Colonic mucosa (tissue), 4 donors: ENCODE results near the gene CORO2B. TPM values are rescaled to one million over a fixed set of nuclear protein-coding genes. Genes with fewer than 3 reads are reported as not detected.

Source experiments
- DNase-seq: peaks from one replicate; pipeline ENCODE4 v3.0.0-alpha.2; 2020
- H3K27ac ChIP-seq: fragments of 200-600 bp; one replicate; pipeline ENCODE4 v1.8.0; 2021
- H3K27me3 ChIP-seq: fragments of 200-600 bp; one replicate; pipeline ENCODE4 v1.8.0; 2021
- H3K36me3 ChIP-seq: fragments of 200-600 bp; one replicate; pipeline ENCODE4 v1.8.0; 2021
- H3K4me1 ChIP-seq: fragments of 200-600 bp; one replicate; pipeline ENCODE4 v1.8.0; 2021; ENCODE audit warnings: mild to moderate bottlenecking
- H3K4me3 ChIP-seq: fragments of 200-600 bp; one replicate; pipeline ENCODE4 v1.8.0; 2021
- H3K9ac ChIP-seq, 2 donors: one replicate each; pipeline ENCODE4 v1.7.0; 2013; ENCODE audit warnings: control low read depth in 2 of 2, low read depth in 2 of 2, low read length in 2 of 2
- H3K9me3 ChIP-seq: fragments of 200-600 bp; one replicate; pipeline ENCODE4 v1.8.0; 2021
- intact Hi-C: fragments of 100-400 bp; cut with DNase I; formaldehyde crosslinking; loops from one replicate; pipeline ENCODE4 v1.14.1; 2022
- total RNA-seq, 2 donors: library from RNA; stranded (reverse); fragmentation: NEBNext Ultra II Directional in 1 of 2; extraction: Animal tissue kit (Norgen Biotek cat#: 25700) in 1 of 2; gene quantifications; one replicate each; pipeline ENCODE4 v1.2.1, GENCODE V29; 2021
- TF ChIP-seq, protein P1 (sequence below): fragments of 200-600 bp; IDR thresholded peaks from one replicate; pipeline ENCODE4 v1.8.0; 2022; ENCODE audit warnings: antibody characterized with exemption, mild to moderate bottlenecking
- donor health status: healthy.
- donor health status: DM: no; HTN: no; CAD: no.
- donor health status: DM: no; HTN: no; CAD: no.

CORO2B gene
- total RNA-seq, 2 donors from 2014 or later = 0.77 to 1.2 TPM

DNA sequence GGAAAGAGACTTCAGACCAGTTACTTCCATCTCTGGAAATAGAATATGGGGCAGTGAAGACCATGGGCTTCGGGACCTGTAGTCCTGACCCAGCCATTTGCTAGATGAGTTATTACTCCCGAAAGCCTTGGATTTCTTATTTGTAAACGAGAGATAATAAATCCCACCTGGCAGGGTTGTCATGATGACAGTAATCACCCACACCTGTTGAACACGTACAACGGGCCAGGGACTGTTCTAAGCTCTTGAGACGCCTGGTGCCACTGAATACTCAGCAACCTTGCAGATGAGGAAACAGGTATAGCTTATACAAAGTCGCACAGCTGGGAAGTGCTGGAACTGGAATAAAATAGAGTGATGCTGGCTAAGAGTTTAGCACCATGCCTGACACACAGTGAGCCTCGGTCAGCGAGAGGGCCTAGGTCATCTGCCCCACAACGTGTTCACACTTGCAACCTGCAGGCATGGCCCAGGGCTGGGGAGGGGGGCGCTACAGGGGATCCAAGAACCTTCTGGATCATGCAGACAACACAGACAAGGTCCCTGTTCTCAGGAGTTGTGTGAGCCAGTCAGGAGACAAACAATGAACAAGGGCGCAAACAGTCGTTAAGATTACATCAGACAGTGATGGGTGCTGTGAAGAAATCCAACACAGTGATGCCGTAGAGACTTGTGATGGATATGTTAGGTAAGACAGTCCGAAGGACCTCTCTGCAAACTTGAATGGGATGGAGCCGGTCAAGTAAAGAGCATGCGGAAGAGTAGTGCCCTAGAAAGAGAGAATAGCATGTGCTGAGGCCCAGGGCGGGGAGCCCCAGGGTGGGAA lies 89.2 kb downstream of the CORO2B start:
- Histone ChIP-seq H3K4me3 (no peak overlapping the region), H3K9ac (no peak overlapping the region), H3K4me1 (no peaks in the 10 kb centered on the region), H3K9me3 (no peaks in the 10 kb centered on the region), H3K27me3 (no peaks in the 10 kb centered on the region), H3K36me3 (no peaks in the 10 kb centered on the region), H3K27ac (no peak overlapping the region)
- intact Hi-C loops = no loop called here
- DNase-seq = no peak
- TF ChIP-seq, protein P1, sequence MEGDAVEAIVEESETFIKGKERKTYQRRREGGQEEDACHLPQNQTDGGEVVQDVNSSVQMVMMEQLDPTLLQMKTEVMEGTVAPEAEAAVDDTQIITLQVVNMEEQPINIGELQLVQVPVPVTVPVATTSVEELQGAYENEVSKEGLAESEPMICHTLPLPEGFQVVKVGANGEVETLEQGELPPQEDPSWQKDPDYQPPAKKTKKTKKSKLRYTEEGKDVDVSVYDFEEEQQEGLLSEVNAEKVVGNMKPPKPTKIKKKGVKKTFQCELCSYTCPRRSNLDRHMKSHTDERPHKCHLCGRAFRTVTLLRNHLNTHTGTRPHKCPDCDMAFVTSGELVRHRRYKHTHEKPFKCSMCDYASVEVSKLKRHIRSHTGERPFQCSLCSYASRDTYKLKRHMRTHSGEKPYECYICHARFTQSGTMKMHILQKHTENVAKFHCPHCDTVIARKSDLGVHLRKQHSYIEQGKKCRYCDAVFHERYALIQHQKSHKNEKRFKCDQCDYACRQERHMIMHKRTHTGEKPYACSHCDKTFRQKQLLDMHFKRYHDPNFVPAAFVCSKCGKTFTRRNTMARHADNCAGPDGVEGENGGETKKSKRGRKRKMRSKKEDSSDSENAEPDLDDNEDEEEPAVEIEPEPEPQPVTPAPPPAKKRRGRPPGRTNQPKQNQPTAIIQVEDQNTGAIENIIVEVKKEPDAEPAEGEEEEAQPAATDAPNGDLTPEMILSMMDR = no peak

- Histone ChIP-seq H3K4me1 (peaks cover 2% of the 10 kb centered on the region), H3K9me3 (no peaks in the 10 kb centered on the region), H3K9ac (no peak overlapping the region), H3K36me3 (no peaks in the 10 kb centered on the region), H3K4me3 (no peak overlapping the region), H3K27me3 (no peaks in the 10 kb centered on the region), H3K27ac (no peak overlapping the region)
- intact Hi-C loops = no loop called here
- TF ChIP-seq, protein P1 = no peak
- no peak for DNase-seq
These were observed 90.3 kb downstream of the CORO2B start for GRCh38 chr15:68668926-68669600.

- TF ChIP-seq, protein P1 = no peak
- no peak overlapping the region for H3K4me3 ChIP-seq
- DNase-seq = no peak
- H3K36me3 ChIP-seq = no peaks in the 10 kb centered on the region
- no peaks in the 10 kb centered on the region for H3K9me3 ChIP-seq
- intact Hi-C loops = loop anchor here (5.0 kb wide), 1 partner anchor 95 kb away; the partner anchor contains the start of gene CORO2B
- no peak overlapping the region for H3K9ac ChIP-seq
- no peaks in the 10 kb centered on the region for H3K27me3 ChIP-seq
- no peak overlapping the region for H3K27ac ChIP-seq
- H3K4me1 ChIP-seq = peaks cover 2% of the 10 kb centered on the region
These were observed 93.5 kb downstream of the CORO2B start for GRCh38 chr15:68672251-68672650.

- Histone ChIP-seq H3K9ac (no peak overlapping the region), H3K36me3 (no peaks in the 10 kb centered on the region), H3K4me3 (no peak overlapping the region), H3K27me3 (no peaks in the 10 kb centered on the region), H3K4me1 (peaks cover 2% of the 10 kb centered on the region), H3K9me3 (no peaks in the 10 kb centered on the region), H3K27ac (no peak overlapping the region)
- no peak for DNase-seq
- intact Hi-C loops = loop anchor here (5.0 kb wide), 1 partner anchor 95 kb away; the partner anchor contains the start of gene CORO2B
- TF ChIP-seq, protein P1 = no peak
These were observed 94.0 kb downstream of the CORO2B start for GRCh38 chr15:68672781-68673205.

- TF ChIP-seq, protein P1 = no peak
- intact Hi-C loops = loop anchor here (2.0 to 5.0 kb wide), 3 partner anchors 98 to 202 kb away; partner anchors contain the start of gene CORO2B
- H3K9me3 ChIP-seq = no peaks in the 10 kb centered on the region
- H3K36me3 ChIP-seq = no peaks in the 10 kb centered on the region
- DNase-seq = no peak
- no peak overlapping the region for H3K4me3 ChIP-seq
- H3K27ac ChIP-seq = no peak overlapping the region
- no peaks in the 10 kb centered on the region for H3K27me3 ChIP-seq
- no peak overlapping the region for H3K9ac ChIP-seq
- peaks cover 2% of the 10 kb centered on the region for H3K4me1 ChIP-seq
These were observed 96.2 kb downstream of the CORO2B start for GRCh38 chr15:68674975-68675374.
